Islet of Langerhans (tissue), 1 donor: ENCODE measurements around the gene TTLL9.

ENCODE experiments used
- FAIRE-seq: peaks from one replicate; lab custom pipeline; 2011; peaks lifted over from hg19 to GRCh38; lab: Jason Lieb, UNC

TTLL9 gene

GRCh38 chr20:31951203-31951529 lies 80.7 kb downstream of the TTLL9 start:
- FAIRE-seq, result no peak

DNA sequence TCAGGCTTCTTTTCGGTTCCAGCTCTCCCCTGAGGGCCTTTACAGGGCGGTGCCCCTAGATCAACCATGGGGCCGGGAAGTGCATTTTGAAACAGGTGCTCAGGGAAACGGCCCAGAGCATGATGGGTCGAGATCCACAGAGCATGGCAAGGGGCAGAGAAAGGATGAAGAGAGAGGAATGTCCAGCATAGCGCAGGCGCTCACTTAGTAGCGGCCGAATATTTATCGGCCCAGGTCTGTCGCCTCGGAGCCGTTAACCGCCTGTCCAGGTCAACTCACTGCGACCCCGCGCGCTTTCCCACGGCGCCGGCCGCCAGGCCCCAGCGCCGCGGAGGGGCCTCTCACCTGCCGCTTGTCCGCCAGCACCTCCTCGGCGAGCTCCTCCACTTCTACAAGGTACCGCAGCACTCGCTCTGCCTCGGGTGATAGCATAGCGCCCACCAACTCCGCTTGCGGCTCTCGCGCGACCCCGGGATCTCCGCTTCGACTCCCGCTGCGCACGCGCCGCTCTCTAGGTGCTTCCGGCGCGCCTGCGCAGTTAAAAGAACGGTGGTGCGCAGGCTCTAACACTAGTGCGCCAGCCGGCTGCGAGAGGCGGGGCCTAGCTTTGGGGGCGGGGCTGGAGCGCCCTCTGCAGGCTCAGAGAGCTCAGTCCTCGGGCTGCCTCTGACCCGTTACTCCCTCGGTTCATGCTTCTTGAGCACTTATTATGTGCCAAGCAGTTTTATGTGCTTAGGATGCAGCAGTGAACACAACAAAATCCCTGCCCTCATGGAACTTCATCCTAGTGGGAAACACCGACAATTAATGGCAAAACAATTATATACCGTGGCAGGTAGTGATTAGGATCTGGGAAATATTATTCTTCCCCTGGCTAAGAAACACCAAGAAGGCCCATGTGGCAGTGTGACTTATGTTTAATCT lies 81.4 kb downstream of the TTLL9 start, which contains the start of gene PDRG1:
PDRG1 (minus strand) TSS at position 517 of the 924 bp plus-strand sequence; CDS start at position 432, 85 bp downstream.
- no peak for FAIRE-seq

DNA sequence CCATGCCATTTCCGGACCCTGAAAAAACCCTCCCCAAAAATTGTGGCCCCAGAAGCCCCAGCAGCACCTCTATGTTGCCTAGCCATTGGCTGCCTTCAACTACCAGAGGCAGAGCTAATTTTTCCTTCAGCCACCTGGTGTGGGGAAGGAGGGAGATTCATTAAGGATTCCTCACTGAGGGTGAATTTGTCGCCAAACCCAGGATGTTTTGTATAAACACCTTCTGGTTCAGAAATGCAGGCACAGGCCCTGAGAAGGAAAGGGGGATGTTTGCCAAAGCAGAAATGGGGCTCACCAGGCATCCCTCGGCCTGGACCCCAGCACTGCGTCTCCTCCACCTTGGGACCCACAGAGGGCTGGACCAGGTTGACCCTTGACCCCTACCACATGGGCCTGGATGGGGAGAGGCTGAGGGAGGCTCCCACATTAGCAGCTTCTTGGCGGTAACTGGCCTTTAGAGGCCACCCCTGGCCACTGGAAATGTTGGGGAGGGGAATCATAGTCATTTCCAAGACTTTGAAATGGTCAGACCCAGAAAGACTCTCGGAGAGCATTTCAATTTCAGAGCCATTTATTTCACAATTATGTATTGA lies 83.2 kb downstream of the TTLL9 start:
- FAIRE-seq, result no peak

DNA sequence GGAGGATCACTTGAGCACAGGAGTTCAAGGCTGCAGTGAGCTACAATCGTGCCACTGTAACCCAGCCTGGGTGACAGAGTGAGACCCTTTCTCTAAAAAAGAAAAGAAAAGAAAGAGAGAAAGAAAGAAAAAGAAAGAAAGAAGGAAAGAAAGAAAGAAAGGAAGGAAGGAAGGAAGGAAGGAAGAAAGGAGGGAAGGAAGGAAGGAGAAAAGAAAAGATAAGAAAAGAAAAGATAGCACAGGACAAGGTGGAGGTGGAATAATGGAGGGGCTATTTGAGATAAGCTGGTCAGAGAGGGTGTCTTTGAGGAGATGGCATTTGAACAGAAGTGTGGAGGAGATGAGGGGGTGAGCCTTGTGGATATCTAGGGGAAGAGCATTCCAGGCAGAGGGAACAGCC lies 84.1 kb downstream of the TTLL9 start:
- no peak for FAIRE-seq

DNA sequence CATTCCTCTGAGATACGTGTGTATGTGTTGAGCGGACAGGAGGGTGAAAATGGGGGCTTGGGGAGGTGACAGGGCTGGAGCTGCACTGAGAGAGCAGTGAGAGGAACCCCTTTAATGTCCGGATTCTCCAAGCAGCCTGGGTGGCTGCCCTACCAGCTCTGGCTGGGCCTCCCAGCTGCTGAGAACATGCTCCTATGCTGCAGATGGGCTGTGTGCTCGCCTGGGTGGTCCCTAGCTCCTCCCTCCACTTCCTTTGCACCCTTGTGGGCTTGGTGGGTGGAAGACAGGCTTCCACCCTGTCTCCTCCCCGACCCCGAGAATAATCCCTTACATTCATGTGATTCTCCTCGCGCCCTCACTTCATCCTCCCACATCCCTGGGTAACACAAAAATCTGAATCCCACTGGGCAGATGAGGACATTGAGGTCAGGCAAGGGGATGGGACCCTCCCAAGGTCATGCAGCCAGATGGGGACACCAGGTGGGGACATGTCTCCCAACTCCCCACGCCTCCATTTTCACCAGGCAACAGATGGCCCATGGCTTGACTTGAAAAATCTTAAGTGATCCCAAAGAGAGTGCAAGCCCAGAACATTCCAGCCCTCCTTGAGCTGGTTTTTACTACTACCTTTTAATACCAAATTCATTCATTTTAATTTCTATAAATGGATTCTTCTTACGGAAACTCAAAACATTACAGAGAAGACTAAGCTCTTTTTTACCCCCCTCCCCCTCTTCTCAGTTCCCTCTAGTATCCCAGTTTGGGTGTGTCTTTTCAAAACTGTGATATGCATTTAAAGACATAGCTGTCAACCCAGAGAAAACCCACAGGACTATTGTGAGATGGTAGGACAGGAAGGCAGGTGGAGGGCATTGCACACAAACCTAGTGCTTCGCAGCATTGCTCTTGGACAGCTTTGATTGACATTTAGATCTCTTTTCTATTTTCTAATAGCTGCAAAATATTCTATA lies 86.4 kb downstream of the TTLL9 start:
- FAIRE-seq, result no peak

- no peak for FAIRE-seq
Observed at GRCh38 chr20:31962761-31963160, 92.3 kb downstream of the TTLL9 start.

DNA sequence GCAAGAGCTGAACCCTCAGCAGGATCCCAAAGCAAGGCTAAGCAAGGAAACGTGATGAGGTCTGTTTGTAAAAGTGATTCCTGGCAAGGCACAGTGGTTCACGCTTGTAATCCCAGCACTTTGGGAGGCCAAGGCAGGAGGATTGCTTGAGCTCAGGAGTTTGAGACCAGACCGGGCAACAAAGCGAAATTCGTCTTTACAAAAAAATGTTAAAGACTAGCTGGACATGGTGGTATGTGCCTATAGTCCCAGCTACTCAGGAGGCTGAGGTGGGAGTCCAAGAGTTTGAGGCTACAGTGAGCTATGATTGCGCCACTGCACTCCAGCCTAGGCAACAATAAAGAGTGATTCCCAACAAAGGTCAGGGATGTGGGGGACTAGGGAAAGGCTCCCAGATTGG lies 93.5 kb downstream of the TTLL9 start:
- FAIRE-seq, result no peak

DNA sequence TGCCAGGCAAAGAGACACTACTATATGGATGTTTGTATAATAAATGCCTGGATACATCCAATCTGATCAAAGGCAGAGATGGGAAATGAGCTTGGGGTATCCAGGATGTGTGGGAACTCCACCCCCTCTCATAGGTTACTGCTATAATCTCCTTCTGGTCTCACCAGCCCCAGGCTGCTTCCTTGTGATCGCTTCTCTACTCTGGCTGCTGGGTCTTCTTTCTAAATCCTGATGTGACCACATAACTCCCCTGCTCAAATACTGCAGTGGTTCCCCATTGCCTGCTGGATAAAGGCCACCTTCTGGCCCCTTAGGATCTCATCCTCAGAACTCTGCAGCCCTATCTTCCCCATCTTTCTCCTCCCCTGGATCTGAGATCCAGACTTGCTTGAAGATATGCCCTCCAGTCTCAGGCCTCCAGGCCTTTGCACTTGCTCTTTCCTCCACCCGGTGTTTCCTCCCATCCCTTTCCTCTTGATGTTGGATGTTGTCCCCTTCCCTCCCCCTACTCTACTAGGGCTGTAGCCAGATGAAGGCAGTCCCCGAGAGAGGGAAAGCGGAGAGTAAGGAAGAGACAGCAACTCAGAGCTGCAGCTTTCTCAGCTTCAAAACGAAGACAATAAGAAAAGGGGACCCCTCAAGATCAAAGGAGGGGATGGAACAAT lies 96.7 kb downstream of the TTLL9 start:
- FAIRE-seq, result no peak

DNA sequence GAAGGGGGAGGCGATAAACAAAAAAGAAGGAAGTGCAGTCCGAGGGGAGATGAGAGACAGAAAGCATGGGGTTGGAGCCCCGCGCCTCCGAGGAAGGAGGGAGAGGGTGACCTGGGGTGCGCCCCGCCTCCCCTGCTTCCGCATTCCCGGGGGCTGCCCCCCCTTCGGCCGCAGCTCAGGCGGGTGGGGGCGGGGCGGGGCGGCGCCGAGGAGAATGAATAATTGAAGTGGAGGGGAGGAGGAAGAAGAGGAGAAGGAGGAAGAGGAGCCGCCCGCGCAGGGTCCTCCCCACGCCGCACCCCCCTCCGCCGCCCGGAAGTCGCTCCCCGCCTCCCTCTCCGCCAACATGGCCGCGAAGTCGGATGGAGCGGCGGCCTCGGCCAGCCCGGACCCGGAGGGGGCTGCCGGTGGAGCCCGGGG lies 97.4 kb downstream of the TTLL9 start, which contains the start of gene XKR7:
XKR7 (plus strand) TSS at position 322 of the 420 bp plus-strand sequence; CDS start at position 347, 25 bp downstream.
- no peak for FAIRE-seq

DNA sequence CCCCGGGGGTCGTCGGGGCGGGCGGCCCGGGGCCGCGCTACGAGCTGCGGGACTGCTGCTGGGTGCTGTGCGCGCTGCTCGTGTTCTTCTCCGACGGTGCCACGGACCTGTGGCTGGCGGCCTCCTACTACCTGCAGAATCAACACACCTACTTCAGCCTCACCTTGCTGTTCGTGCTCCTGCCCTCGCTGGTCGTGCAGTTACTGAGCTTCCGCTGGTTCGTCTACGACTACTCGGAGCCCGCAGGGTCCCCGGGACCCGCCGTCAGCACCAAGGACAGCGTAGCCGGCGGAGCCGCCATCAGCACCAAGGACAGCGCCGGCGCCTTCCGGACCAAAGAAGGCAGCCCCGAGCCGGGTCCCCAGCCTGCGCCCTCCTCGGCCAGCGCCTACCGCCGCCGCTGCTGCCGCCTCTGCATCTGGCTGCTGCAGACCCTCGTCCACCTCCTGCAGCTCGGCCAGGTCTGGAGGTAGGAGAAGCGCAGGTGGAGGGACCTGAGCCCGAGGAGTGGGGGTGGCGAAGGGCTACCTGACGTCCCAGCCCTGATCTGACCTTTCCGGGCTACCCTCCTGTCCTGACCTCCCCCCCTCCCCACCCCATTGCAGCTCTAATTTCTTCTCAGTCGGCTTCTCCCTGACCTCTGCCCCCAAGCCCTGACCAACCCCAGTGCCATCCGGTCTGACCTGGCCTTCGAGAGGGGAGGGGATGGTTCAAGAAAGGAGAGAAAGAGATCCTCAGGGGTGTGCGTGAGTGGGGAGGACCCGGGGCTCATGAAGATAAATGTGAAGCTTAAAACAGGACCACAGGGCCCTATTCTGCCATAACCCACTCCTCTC lies 98.1 kb downstream of the TTLL9 start:
- no peak for FAIRE-seq

DNA sequence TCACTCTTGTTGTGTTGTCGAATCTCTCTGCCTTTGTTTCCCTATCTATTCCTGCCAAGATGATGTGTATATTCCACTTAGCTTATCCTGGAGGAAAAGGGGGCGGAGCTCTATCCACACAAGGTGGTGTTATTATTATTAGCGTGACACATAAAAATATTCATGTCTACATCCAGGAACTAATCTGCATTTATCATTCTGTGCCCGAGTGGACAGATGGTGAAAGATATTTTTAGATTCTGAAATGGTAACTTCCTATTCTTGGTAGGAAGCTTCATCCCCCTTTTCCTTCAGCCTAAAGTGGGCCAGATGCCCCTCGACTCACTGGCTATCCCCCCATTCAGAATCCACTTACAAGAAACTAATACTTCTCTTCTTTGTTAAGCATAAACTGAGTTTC lies 99.6 kb downstream of the TTLL9 start:
- FAIRE-seq, result no peak

GRCh38 chr20:31972471-31973021 lies 102.1 kb downstream of the TTLL9 start:
- FAIRE-seq, result no peak

DNA sequence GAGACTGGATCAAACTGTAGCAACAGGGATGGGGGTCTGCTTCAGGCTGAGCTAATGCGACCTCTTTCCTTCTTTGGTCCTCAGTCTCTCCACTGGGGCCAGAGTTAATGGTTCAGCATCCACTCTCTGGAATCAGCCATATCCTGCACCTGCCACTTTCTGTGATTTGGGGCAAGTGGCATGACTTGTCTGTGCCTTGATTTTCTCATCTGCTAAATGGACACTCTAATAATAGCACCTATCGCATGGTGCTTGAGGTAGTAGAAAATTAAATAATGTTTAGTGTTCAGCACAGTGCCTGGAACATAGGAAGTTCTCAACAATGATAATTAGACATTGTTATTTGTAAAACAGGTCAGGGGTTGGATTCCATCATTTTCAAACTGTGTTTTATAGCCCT lies 103.9 kb downstream of the TTLL9 start:
- FAIRE-seq, result no peak

DNA sequence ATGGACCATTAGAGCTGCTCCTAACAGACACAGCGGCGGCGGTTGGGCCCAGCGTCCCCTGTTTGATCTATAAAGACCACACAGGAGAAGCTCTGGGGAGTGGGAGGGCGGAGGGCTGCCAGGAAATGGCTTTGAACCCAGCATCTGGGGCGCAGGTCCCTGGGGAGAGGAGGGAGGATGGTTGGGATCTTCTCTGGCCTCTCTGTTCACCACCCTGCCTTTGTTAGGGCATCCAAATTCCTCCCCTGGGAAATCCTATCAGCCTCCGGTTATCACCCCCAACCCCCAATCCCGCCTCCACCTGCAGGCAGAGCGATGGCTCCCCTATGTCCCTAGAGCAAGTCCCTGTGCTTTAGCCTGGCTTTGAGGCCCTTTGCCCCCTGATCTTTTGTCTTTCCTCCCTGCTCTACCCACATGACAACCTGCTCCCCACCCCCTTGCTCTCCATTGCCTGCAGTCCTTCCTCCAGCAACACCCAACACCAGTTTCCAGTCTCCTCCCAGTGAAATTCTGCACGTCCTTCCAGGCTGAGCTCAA lies 104.6 kb downstream of the TTLL9 start:
- FAIRE-seq, result no peak

GRCh38 chr20:31975874-31976273 lies 105.4 kb downstream of the TTLL9 start:
- FAIRE-seq, result no peak

DNA sequence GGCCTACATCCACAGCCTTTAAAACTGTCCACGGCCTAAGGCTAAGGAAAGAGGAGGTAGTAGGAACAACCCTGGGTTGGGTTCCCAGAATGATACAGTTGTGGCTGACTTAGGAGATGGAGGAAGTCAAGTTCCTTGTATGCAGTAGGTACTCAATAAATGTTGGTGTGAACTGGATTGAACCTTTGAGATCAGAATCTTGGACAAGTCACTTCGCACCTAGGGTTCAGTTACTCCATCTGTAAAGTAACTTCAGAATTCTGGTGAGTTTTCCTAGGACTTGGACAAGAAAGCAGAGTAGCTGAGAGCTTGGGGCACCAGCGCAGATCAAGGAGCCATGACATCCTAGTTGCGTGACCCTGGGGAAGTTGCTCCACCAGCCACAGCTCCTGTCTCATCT lies 106.6 kb downstream of the TTLL9 start:
- no peak for FAIRE-seq

- FAIRE-seq, result no peak
Observed at GRCh38 chr20:31979713-31980426, 109.4 kb downstream of the TTLL9 start.

DNA sequence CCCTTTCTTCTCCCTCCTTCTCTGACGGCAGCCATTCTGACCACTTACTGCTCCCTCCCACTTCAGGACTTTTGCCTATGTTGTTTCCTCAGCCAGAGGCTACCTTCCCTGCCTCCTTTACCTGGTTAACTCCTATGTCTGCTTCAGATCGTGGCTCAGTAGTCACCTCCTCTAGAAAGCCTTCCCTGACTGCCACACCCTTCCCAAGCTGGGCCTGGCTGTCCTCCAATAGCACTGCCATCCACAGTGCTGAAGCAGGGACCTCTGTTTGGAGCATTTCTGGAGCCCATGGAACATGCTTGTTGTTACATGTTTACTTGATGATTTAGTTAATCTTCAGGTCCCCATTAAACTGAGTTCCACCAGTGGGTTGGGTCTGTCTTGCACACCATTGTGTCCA lies 111.3 kb downstream of the TTLL9 start:
- FAIRE-seq, result no peak

DNA sequence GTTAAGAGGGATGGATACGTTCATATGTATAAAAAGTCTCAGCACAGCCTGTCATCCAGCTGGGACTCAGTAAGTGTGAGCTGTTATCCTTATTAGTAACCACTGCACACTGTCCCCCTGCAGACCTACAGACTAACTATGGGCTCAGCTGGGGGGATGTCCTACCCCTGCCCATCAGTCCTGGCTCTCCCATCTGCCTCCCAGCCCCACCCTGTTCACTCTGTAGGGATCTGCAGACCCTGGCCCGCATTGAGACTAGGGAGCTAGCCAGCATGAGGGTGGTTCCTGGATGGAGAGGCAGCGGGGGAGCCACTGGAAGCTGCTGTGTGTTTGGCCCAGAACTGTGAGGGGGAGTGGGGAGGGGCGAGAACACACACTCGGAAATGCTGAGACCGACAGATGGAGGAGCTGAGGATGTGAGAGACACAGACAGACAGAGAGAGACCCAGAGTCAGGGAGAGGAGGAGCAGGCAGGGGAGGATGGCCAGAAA lies 114.6 kb downstream of the TTLL9 start:
- FAIRE-seq, result no peak

GRCh38 chr20:31987744-31988143 lies 117.3 kb downstream of the TTLL9 start:
- FAIRE-seq, result no peak
